ENCODE results near the gene PAX9. TPM values are rescaled to one million over a fixed set of nuclear protein-coding genes. Genes with fewer than 3 reads are reported as not detected.
A peak's percentile ranks its signal among the peaks of the same experiment; 100 is the strongest.

Gene PAX9
- total RNA-seq, 3 donors from 2014 or later (not counting 1 experiment from before 2014, with no cell fraction given) = not detected

DNA sequence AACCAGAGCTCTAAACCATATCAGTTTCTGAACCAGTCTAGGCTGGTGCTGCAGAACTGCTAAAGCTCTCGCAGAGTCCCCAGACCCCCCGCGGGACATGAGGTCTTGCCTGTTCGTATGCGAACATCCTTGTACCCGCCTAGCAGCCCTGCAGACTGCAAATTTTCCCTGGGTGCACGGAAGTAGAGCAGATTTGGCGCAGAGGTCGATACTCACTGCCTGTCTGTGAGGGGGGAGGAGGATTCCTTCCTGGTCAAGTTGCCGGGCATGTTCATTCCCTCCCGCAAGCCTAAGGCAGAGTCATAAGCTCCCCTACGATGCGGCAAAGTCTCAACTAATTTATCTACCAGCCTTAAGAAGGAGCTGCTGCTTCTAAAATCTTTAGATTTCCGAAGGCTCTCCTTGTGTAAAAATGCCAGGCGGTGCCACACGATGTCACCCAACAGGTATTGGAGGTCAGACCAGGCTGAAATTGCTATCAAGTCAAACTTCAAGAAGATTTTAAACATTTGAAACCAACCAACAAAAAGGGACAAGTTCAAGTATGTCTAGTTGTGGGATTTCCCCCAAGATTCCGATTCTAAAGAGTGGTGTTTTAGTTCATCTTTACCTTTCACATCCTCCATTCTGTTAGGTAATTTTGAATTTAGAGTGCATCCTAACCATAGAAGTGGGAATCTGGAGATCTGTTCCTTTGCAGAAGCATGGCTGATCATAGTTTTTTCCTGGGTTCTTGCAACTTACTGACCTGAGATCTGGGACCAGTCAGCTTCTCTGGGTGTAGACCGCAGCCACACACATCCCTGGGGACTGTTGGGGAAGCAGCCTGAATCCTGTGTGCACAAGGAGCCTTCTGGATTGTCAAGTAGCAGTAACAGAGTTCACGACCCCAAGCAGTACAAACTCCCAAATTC is 1.6 kb upstream of the PAX9 start:
- Mint-ChIP-seq H3K4me1 (peaks cover 14 to 24% of the 10 kb centered on the region in 2 donors), H3K27ac (no peak overlapping the region), H3K9me3 (peaks cover 3 to 6% of the 10 kb centered on the region in 2 donors), H3K27me3 (ENCODE audit: low read depth in 2 of 2) (peaks cover 71 to 97% of the 10 kb centered on the region in 2 donors), H3K36me3 (peaks cover 26% of the 10 kb centered on the region), H3K4me3 (peak overlapping the region; percentile 38)
- H3K36me3 ChIP-seq (ENCODE audit: control insufficient read depth, insufficient read depth, low read length) = no peaks in the 10 kb centered on the region
- WGBS (ENCODE audit: insufficient coverage) = 11% methylated on average over 18 of the region's 19 CpGs
- H3K27me3 ChIP-seq (ENCODE audit: control insufficient read depth, insufficient read depth, low read length) = peaks cover 84% of the 10 kb centered on the region
- H3K27ac ChIP-seq (ENCODE audit: low read length) = no peak overlapping the region
- peaks cover 17% of the 10 kb centered on the region for H3K9me3 ChIP-seq (ENCODE audit: control insufficient read depth, insufficient read depth, low read length)
- ATAC-seq = no peak
- H3K4me3 ChIP-seq (ENCODE audit: low read length) = no peak overlapping the region
- DNase-seq = no peak
- TF ChIP-seq, protein P1, sequence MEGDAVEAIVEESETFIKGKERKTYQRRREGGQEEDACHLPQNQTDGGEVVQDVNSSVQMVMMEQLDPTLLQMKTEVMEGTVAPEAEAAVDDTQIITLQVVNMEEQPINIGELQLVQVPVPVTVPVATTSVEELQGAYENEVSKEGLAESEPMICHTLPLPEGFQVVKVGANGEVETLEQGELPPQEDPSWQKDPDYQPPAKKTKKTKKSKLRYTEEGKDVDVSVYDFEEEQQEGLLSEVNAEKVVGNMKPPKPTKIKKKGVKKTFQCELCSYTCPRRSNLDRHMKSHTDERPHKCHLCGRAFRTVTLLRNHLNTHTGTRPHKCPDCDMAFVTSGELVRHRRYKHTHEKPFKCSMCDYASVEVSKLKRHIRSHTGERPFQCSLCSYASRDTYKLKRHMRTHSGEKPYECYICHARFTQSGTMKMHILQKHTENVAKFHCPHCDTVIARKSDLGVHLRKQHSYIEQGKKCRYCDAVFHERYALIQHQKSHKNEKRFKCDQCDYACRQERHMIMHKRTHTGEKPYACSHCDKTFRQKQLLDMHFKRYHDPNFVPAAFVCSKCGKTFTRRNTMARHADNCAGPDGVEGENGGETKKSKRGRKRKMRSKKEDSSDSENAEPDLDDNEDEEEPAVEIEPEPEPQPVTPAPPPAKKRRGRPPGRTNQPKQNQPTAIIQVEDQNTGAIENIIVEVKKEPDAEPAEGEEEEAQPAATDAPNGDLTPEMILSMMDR (IDR thresholded peaks at IDR 0.05) = no peak
- intact Hi-C loops (cut with micrococcal nuclease) = no loop called here
- H3K4me1 ChIP-seq (ENCODE audit: control insufficient read depth, insufficient read depth, low read length) = peaks cover 19% of the 10 kb centered on the region

DNA sequence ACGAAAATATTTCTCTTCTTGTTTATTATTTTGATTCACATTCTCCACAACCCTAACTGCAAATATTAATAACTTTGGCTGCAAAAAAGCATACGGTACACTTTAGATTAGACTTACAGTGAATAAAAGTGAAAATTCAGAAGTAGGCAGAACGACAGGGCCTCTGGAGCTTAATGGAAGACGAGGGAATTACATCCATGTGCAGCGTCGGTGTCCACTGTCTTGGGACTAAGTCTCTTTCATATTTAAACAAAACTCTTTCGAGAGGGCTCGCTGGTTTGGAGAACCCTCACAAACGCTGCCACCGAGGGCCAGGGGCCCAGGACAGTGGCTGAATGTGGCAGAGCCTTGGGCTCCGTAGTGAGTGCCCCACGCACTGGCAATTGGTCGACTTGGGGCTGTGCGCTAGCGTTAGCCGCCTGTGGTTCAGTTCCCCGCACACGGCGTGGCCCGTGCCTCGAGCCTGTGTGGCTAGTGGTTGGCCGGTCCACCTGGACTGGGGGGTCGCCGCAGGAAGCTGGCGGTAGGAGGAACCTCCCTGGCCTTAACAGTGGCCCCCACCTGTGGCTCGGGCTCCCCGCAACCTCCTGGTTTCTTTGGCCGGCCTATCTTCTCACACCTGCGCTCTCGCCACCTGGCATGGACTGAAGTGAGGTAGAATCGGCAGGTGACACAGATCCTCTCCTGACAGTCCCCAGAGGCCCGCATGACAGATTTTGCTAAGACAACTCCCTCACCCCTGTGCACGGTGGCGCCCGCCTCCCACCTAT is 739 bp upstream of the PAX9 start:
- H3K27me3 ChIP-seq (ENCODE audit: control insufficient read depth, insufficient read depth, low read length) = peaks cover 81% of the 10 kb centered on the region
- H3K36me3 ChIP-seq (ENCODE audit: control insufficient read depth, insufficient read depth, low read length) = no peaks in the 10 kb centered on the region
- WGBS (ENCODE audit: insufficient coverage) = 11% methylated on average over 35 of the region's 35 CpGs
- H3K4me1 ChIP-seq (ENCODE audit: control insufficient read depth, insufficient read depth, low read length) = peaks cover 19% of the 10 kb centered on the region
- H3K4me3 Mint-ChIP-seq = peak overlapping the region; percentile 38
- H3K27ac Mint-ChIP-seq = no peak overlapping the region
- peak in 1 of 3 donors; percentile 30 for ATAC-seq
- no peak overlapping the region for H3K27ac ChIP-seq (ENCODE audit: low read length)
- H3K4me1 Mint-ChIP-seq = peaks cover 7 to 18% of the 10 kb centered on the region in 2 donors
- intact Hi-C loops (cut with micrococcal nuclease) = no loop called here
- peaks cover 69 to 97% of the 10 kb centered on the region in 2 donors for H3K27me3 Mint-ChIP-seq (ENCODE audit: low read depth in 2 of 2)
- no peak overlapping the region for H3K4me3 ChIP-seq (ENCODE audit: low read length)
- no peak for DNase-seq
- H3K9me3 Mint-ChIP-seq = peaks cover 3 to 6% of the 10 kb centered on the region in 2 donors
- peaks cover 20% of the 10 kb centered on the region for H3K36me3 Mint-ChIP-seq
- H3K9me3 ChIP-seq (ENCODE audit: control insufficient read depth, insufficient read depth, low read length) = peaks cover 13% of the 10 kb centered on the region
- TF ChIP-seq, protein P1 (IDR thresholded peaks at IDR 0.05) = no peak

DNA sequence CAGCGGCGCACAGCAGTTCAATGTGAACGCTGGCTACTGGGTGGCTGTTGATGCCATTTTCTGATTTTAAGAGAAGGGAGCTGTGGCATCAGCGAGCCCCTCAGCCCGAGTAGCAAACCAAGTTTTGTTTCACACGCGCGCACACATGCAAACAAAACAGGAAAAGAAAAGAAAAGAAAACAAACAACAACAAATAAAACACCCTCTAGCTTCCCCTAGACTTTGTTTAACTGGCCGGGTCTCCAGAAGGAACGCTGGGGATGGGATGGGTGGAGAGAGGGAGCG is 540 bp downstream of the PAX9 start:
- Histone ChIP-seq H3K27me3 (ENCODE audit: control insufficient read depth, insufficient read depth, low read length) (peaks cover 77% of the 10 kb centered on the region), H3K4me1 (ENCODE audit: control insufficient read depth, insufficient read depth, low read length) (peaks cover 24% of the 10 kb centered on the region), H3K36me3 (ENCODE audit: control insufficient read depth, insufficient read depth, low read length) (no peaks in the 10 kb centered on the region), H3K9me3 (ENCODE audit: control insufficient read depth, insufficient read depth, low read length) (peaks cover 11% of the 10 kb centered on the region), H3K27ac (ENCODE audit: low read length) (no peak overlapping the region), H3K4me3 (ENCODE audit: low read length) (no peak overlapping the region)
- no peak overlapping the region for H3K27ac Mint-ChIP-seq
- H3K27me3 Mint-ChIP-seq (ENCODE audit: low read depth in 2 of 2) = peaks cover 61 to 86% of the 10 kb centered on the region in 2 donors
- TF ChIP-seq, protein P1 (IDR thresholded peaks at IDR 0.05) = no peak
- no peak for DNase-seq
- no peak overlapping the region for H3K4me3 Mint-ChIP-seq
- peaks cover 21% of the 10 kb centered on the region for H3K36me3 Mint-ChIP-seq
- no peak for ATAC-seq
- H3K4me1 Mint-ChIP-seq = peaks cover 7 to 18% of the 10 kb centered on the region in 2 donors
- WGBS (ENCODE audit: insufficient coverage) = 13% methylated on average over 6 of the region's 11 CpGs
- intact Hi-C loops (cut with micrococcal nuclease) = no loop called here
- H3K9me3 Mint-ChIP-seq = peaks cover 3 to 6% of the 10 kb centered on the region in 2 donors
